Thoracic aorta (tissue), 2 donors: ENCODE measurements around the gene GPR153. TPM values are rescaled to one million over a fixed set of nuclear protein-coding genes. Genes with fewer than 3 reads are reported as not detected.

Source experiments
- ATAC-seq: fragments of 150-250 bp; one replicate; pipeline ENCODE4 v1.8.0; 2017; ENCODE audit warnings: low read depth; ENCODE audit not compliant: insufficient number of reproducible peaks, low FRiP score
- DNase-seq: peaks from one replicate; pipeline ENCODE4 v3.0.0-alpha.2; 2020; ENCODE audit warnings: low spot score
- H3K27ac ChIP-seq, 2 donors: fragments of 200-600 bp; sonication (generic); 1 replicate in 1 of 2; 2 replicates in 1 of 2; pipeline ENCODE4 v1.5.1; 2016; ENCODE audit warnings: mild to moderate bottlenecking in 2 of 2, moderate library complexity in 2 of 2
- H3K27me3 ChIP-seq: fragments of 200-600 bp; sonication (generic); replicated peaks from 2 replicates; pipeline ENCODE4 v1.6.0; 2016; ENCODE audit warnings: mild to moderate bottlenecking; ENCODE audit not compliant: insufficient read depth
- H3K36me3 ChIP-seq: fragments of 200-600 bp; sonication (generic); one replicate; pipeline ENCODE4 v1.5.1; 2016
- H3K4me1 ChIP-seq, 2 donors: fragments of 200-600 bp; sonication (generic); 1 replicate in 1 of 2; 2 replicates in 1 of 2; pipeline versions ENCODE4 v1.5.1 to v1.6.0; 2016; ENCODE audit warnings: low read depth in 2 of 2, mild to moderate bottlenecking in 1 of 2; ENCODE audit not compliant: control insufficient read depth in 1 of 2
- H3K4me3 ChIP-seq: fragments of 200-600 bp; sonication (generic); 2 replicates; pipeline ENCODE4 v1.5.1; 2016; ENCODE audit warnings: mild to moderate bottlenecking
- H3K9me3 ChIP-seq: fragments of 200-600 bp; sonication (generic); 2 replicates; pipeline ENCODE4 v1.5.1; 2016
- CTCF ChIP-seq: fragments of 200-600 bp; sonication (generic); IDR thresholded peaks from one replicate; pipeline ENCODE4 v1.5.1; 2019; ENCODE audit warnings: antibody characterized with exemption
- total RNA-seq, 2 donors: library from RNA; depleted of rRNA; stranded (reverse); fragments of >200 nt; gene quantifications; one replicate each; pipeline versions ENCODE4 v1.1.0 to v1.2.3, GENCODE V29; 2016

The GPR153 gene
- total RNA-seq, 2 donors from 2014 or later = 4.6 to 4.7 TPM

GRCh38 chr1:6269296-6269695, 8.4 kb upstream of the GPR153 start:
- no peak for TF ChIP-seq CTCF
- no peaks in the 10 kb centered on the region for H3K4me1 ChIP-seq
- no peak overlapping the region for H3K27ac ChIP-seq
- ATAC-seq (no peak), DNase-seq (no peak)
- no peak overlapping the region for H3K4me3 ChIP-seq
- H3K27me3 ChIP-seq = no peaks in the 10 kb centered on the region
- H3K36me3 ChIP-seq = no peaks in the 10 kb centered on the region
- H3K9me3 ChIP-seq = no peaks in the 10 kb centered on the region

- H3K27me3 ChIP-seq = no peaks in the 10 kb centered on the region
- H3K27ac ChIP-seq = no peak overlapping the region
- DNase-seq (no peak), ATAC-seq (no peak)
- no peaks in the 10 kb centered on the region for H3K36me3 ChIP-seq
- no peaks in the 10 kb centered on the region for H3K9me3 ChIP-seq
- no peak overlapping the region for H3K4me3 ChIP-seq
- peaks cover 0 to under 1% of the 10 kb centered on the region in 2 donors for H3K4me1 ChIP-seq
- no peak for TF ChIP-seq CTCF
These were observed 7.5 kb upstream of the GPR153 start for GRCh38 chr1:6268415-6268814.

- Histone ChIP-seq H3K36me3 (no peaks in the 10 kb centered on the region), H3K27ac (no peak overlapping the region), H3K27me3 (no peaks in the 10 kb centered on the region), H3K4me1 (peaks cover 0 to 7% of the 10 kb centered on the region in 2 donors), H3K4me3 (no peak overlapping the region), H3K9me3 (no peaks in the 10 kb centered on the region)
- no peak for DNase-seq
- no peak for TF ChIP-seq CTCF
- no peak for ATAC-seq
These were observed 6.9 kb upstream of the GPR153 start for GRCh38 chr1:6267686-6268322.

- H3K27ac ChIP-seq = no peak overlapping the region
- H3K4me1 ChIP-seq = peaks cover 0 to 8% of the 10 kb centered on the region in 2 donors
- no peak for ATAC-seq
- DNase-seq = no peak
- no peaks in the 10 kb centered on the region for H3K9me3 ChIP-seq
- H3K4me3 ChIP-seq = no peak overlapping the region
- no peaks in the 10 kb centered on the region for H3K36me3 ChIP-seq
- peaks cover 4% of the 10 kb centered on the region for H3K27me3 ChIP-seq
- TF ChIP-seq CTCF = no peak
These were observed 5.7 kb upstream of the GPR153 start for GRCh38 chr1:6266641-6267040.

GRCh38 chr1:6265151-6265550, 4.3 kb upstream of the GPR153 start:
- Histone ChIP-seq H3K4me3 (no peak overlapping the region), H3K27me3 (peaks cover 4% of the 10 kb centered on the region), H3K9me3 (no peaks in the 10 kb centered on the region), H3K4me1 (peaks cover 0 to 15% of the 10 kb centered on the region in 2 donors), H3K36me3 (no peaks in the 10 kb centered on the region), H3K27ac (no peak overlapping the region)
- TF ChIP-seq CTCF = no peak
- ATAC-seq (no peak), DNase-seq (no peak)
